GM18873 (cell line): Measurements from ENCODE around the gene UCN3.
"Not testable (repeated sequence)": the region's sequence is repeated elsewhere in the genome, so short reads cannot be mapped to it uniquely, and the experiment has no call there.

Source experiments
- ATAC-seq: cut with Tn5 transposase; IDR thresholded peaks from one replicate; pipeline ENCODE4 v1.9.1; 2021; ENCODE audit warnings: mild to moderate bottlenecking, moderate library complexity, moderate number of reproducible peaks; ENCODE audit not compliant: unreplicated experiment, low FRiP score

The UCN3 gene

GRCh38 chr10:5364374-5364773 is 392 bp upstream of the UCN3 start:
- ATAC-seq, result no peak

- no peak for ATAC-seq
Measured at GRCh38 chr10:5365928-5366327, 1.2 kb downstream of the UCN3 start.

GRCh38 chr10:5369362-5370158 is 4.8 kb downstream of the UCN3 start:
- no peak for ATAC-seq

- no peak for ATAC-seq
Measured at GRCh38 chr10:5370493-5371352, 6.0 kb downstream of the UCN3 start.

GRCh38 chr10:5373307-5373706 is 8.5 kb downstream of the UCN3 start:
- no peak for ATAC-seq

- no peak for ATAC-seq
Measured at GRCh38 chr10:5373891-5374611, 9.3 kb downstream of the UCN3 start.

GRCh38 chr10:5376450-5376849 is 11.7 kb downstream of the UCN3 start:
- no peak for ATAC-seq

- ATAC-seq, result not testable (repeated sequence)
Measured at GRCh38 chr10:5379202-5379601, 14.4 kb downstream of the UCN3 start.

- ATAC-seq, result not testable (repeated sequence)
Measured at GRCh38 chr10:5380395-5380794, 15.6 kb downstream of the UCN3 start.

GRCh38 chr10:5381187-5381586 is 16.4 kb downstream of the UCN3 start:
- ATAC-seq, result no peak

- no peak for ATAC-seq
Measured at GRCh38 chr10:5385224-5385623, 20.5 kb downstream of the UCN3 start.

- no peak for ATAC-seq
Measured at GRCh38 chr10:5387169-5387568, 22.4 kb downstream of the UCN3 start.

GRCh38 chr10:5390607-5391205 is 25.9 kb downstream of the UCN3 start:
- ATAC-seq, result no peak

- ATAC-seq, result no peak
Measured at GRCh38 chr10:5391790-5392189, 27.0 kb downstream of the UCN3 start.

GRCh38 chr10:5393529-5393928 is 28.8 kb downstream of the UCN3 start:
- no peak for ATAC-seq

GRCh38 chr10:5395168-5395567 is 30.4 kb downstream of the UCN3 start:
- no peak for ATAC-seq

GRCh38 chr10:5396556-5397300 is 32.0 kb downstream of the UCN3 start:
- ATAC-seq, result no peak

GRCh38 chr10:5399332-5399731 is 34.6 kb downstream of the UCN3 start:
- no peak for ATAC-seq

GRCh38 chr10:5400468-5401240 is 35.9 kb downstream of the UCN3 start:
- ATAC-seq, result no peak
